NCI-H345 (cell line): ENCODE measurements around the gene XRCC4.

Experiments
- DNase-seq: peaks from one replicate; lab custom pipeline; 2025; lab: John Stamatoyannopoulos, UW

Gene XRCC4

GRCh38 chr5:83392766-83393503 lies 315.6 kb downstream of the XRCC4 start:
- DNase-seq, result no peak

DNA sequence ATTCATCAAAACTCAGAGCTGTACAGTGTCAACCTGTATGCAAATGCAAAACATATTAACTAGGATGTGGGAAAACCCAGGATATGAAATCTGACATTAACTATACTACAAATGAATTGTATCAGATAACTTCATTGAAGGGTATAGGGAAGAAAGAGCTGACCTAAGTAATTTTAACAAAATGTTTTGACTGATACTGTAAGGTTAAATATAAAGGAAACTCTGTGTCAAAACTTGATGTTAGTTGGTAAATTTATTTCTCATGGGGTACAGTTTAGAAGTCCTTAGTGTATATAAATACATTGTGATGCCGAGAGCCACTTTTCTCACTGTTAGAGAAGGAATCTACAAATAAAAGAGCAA lies 316.1 kb downstream of the XRCC4 start:
- DNase-seq, result no peak

GRCh38 chr5:83394190-83394589 lies 316.8 kb downstream of the XRCC4 start:
- no peak for DNase-seq

DNA sequence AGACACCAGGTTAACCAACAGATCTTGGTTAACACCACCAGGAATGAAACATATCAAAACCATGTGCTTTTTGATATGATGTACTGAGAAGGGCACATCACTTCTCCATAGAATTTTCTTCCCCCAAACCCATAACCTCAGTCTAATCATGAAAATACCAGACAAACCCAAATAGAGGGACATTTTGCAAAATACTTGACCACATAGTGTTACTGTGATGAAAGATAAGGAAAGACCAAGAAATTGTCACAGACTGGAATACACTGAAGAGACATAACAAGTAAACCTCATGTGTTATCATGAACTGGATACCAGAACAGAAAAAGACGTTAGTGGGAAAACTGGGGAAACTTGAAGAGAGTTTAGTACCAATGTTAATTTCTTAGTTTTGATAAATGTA lies 319.3 kb downstream of the XRCC4 start:
- DNase-seq, result no peak

DNA sequence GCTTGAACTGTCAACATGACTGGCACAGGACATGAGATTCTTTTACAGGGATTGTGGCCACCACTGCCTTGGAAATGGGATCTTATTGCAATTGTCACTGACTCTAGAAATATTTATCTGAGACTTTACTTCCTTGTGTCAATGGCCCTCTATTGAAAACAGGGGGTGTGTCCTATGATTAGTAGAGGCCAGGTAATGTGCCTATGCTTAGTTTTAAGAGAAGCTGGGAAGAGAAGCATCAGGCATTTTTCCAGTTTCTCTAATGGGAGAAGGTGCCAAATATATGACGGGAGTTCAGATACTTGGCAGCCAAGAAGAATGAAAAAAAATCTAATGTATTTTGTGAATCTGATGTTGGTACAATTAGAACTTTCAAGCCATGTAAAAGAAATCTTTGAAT lies 320.3 kb downstream of the XRCC4 start:
- DNase-seq, result no peak

DNA sequence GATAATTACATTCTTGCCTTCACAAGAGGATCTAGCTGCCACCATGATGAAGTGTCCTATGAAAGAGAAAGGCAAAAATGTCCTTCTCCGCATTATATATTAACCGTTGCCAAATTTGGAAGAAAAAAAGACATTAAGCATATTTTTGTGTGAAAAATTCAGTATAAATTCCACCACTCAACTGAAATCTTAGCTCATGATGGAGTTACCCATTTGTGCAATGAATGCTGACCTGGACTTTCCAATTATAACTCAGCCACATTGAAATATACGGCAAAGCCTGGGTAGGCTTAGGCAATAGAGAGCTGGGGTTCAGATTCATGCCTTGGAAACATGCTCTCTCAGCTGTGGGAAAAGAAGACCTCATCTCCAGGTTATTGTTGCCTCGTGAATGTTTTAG lies 322.9 kb downstream of the XRCC4 start:
- no peak for DNase-seq

GRCh38 chr5:83400701-83401100 lies 323.4 kb downstream of the XRCC4 start:
- DNase-seq, result no peak

- no peak for DNase-seq
Observed at GRCh38 chr5:83401122-83401731, 323.9 kb downstream of the XRCC4 start.

- no peak for DNase-seq
Observed at GRCh38 chr5:83401775-83402174, 324.4 kb downstream of the XRCC4 start.
